Small intestine (tissue), 7 donors: ENCODE data around the gene CELF2. TPM values are rescaled to one million over a fixed set of nuclear protein-coding genes. Genes with fewer than 3 reads are reported as not detected.

ENCODE experiments used
- DNase-seq, 2 donors: peaks; one replicate each; pipeline versions ENCODE4 v3.0.0 to v3.0.0-alpha.2; 2013
- FAIRE-seq: peaks from 2 replicates; lab custom pipeline; 2012; peaks lifted over from hg19 to GRCh38; lab: Jason Lieb, UNC
- H3K27ac ChIP-seq, 3 donors: one replicate each; pipeline ENCODE4 v1.5.1; 2013; ENCODE audit warnings: low read length in 2 of 3, mild to moderate bottlenecking in 2 of 3, control low read depth in 1 of 3, inconsistent platforms in 1 of 3, low read depth in 1 of 3, moderate library complexity in 1 of 3
- H3K27me3 ChIP-seq, 3 donors: one replicate each; pipeline ENCODE4 v1.6.1; 2013; ENCODE audit warnings: low read length in 3 of 3, inconsistent platforms in 1 of 3; ENCODE audit not compliant: control insufficient read depth in 3 of 3, insufficient read depth in 3 of 3
- H3K36me3 ChIP-seq, 3 donors: one replicate each; pipeline ENCODE4 v1.6.1; 2013; ENCODE audit warnings: low read length in 3 of 3, inconsistent platforms in 1 of 3, low read depth in 1 of 3, mild to moderate bottlenecking in 1 of 3, moderate library complexity in 1 of 3; ENCODE audit not compliant: control insufficient read depth in 3 of 3, insufficient read depth in 2 of 3
- H3K4me1 ChIP-seq, 3 donors: one replicate each; pipeline ENCODE4 v1.6.1; 2013; ENCODE audit warnings: low read length in 2 of 3, inconsistent platforms in 1 of 3, low read depth in 1 of 3, mild to moderate bottlenecking in 1 of 3, moderate library complexity in 1 of 3; ENCODE audit not compliant: control insufficient read depth in 3 of 3, insufficient read depth in 2 of 3
- H3K4me3 ChIP-seq, 3 donors: one replicate each; pipeline ENCODE4 v1.5.1; 2013; ENCODE audit warnings: low read length in 3 of 3, control low read depth in 1 of 3, inconsistent platforms in 1 of 3, low read depth in 1 of 3, mild to moderate bottlenecking in 1 of 3, moderate library complexity in 1 of 3
- H3K9me3 ChIP-seq, 2 donors: one replicate each; pipeline ENCODE4 v1.6.1; 2013; ENCODE audit warnings: low read depth in 1 of 2, low read length in 1 of 2; ENCODE audit not compliant: control insufficient read depth in 2 of 2, insufficient read depth in 1 of 2
- WGBS, 3 donors: extraction: QIAGEN DNeasy Blood & Tissue Kit; methylation state at CpG; one replicate each; pipeline ENCODE4 v1.1.7; 2013; 5-methylcytosine and 5-hydroxymethylcytosine counted together
- polyA plus RNA-seq, 4 donors: library from polyadenylated mRNA; stranded (reverse) in 3 of 4; unstranded in 1 of 4; fragments of 200-250 nt in 3 of 4; fragments of 120-200 nt in 1 of 4; gene quantifications; one replicate each; pipeline versions ENCODE4 v1.2.1 to v1.2.3, GENCODE V29; 2013
- donor health status: healthy with polysubstance abuse.
- donor health status: control.
- donor health status: control.
- donor health status: Bipolar disorder and iron deficiency.
- donor health status: healthy.

The CELF2 gene
- polyA plus RNA-seq, 4 donors = 1.8 to 11.6 (median 6.1) TPM

- FAIRE-seq (no peak), DNase-seq (no peak)
- no peaks in the 10 kb centered on the region for H3K4me1 ChIP-seq
- no peak overlapping the region for H3K4me3 ChIP-seq
- no peaks in the 10 kb centered on the region for H3K9me3 ChIP-seq
- peaks cover 0 to 4% (median 0%) of the 10 kb centered on the region in 3 donors for H3K36me3 ChIP-seq
- H3K27me3 ChIP-seq = no peaks in the 10 kb centered on the region
- WGBS, 3 donors = 78 to 86% (median 79%) methylated on average over 17 of the region's 17 CpGs
- no peak overlapping the region for H3K27ac ChIP-seq
Measured at GRCh38 chr10:11328264-11329061, 310.8 kb downstream of the CELF2 start.

- H3K27me3 ChIP-seq = no peaks in the 10 kb centered on the region
- WGBS, 3 donors = 68 to 87% (median 85%) methylated on average over 12 of the region's 12 CpGs
- no peak for DNase-seq
- no peaks in the 10 kb centered on the region for H3K9me3 ChIP-seq
- no peak overlapping the region for H3K27ac ChIP-seq
- no peak for FAIRE-seq
- H3K4me1 ChIP-seq = no peaks in the 10 kb centered on the region
- H3K36me3 ChIP-seq = peaks cover 0 to 4% (median 0%) of the 10 kb centered on the region in 3 donors
- no peak overlapping the region for H3K4me3 ChIP-seq
Measured at GRCh38 chr10:11329062-11329673, 311.5 kb downstream of the CELF2 start.

GRCh38 chr10:11330383-11331045 lies 312.8 kb downstream of the CELF2 start:
- FAIRE-seq (no peak), DNase-seq (no peak)
- Histone ChIP-seq H3K4me3 (no peak overlapping the region), H3K27me3 (peaks cover 0 to 4% (median 0%) of the 10 kb centered on the region in 3 donors), H3K27ac (no peak overlapping the region), H3K9me3 (no peaks in the 10 kb centered on the region), H3K36me3 (peaks cover 0 to 2% (median 0%) of the 10 kb centered on the region in 3 donors), H3K4me1 (no peaks in the 10 kb centered on the region)
- 71 to 85% (median 81%) methylated on average over 8 of the region's 8 CpGs for WGBS, 3 donors

GRCh38 chr10:11331046-11331577 lies 313.4 kb downstream of the CELF2 start:
- Histone ChIP-seq H3K27ac (no peak overlapping the region), H3K4me3 (no peak overlapping the region), H3K4me1 (no peaks in the 10 kb centered on the region), H3K9me3 (no peaks in the 10 kb centered on the region), H3K36me3 (peaks cover 0 to 2% (median 0%) of the 10 kb centered on the region in 3 donors), H3K27me3 (peaks cover 0 to 4% (median 0%) of the 10 kb centered on the region in 3 donors)
- no peak for DNase-seq
- FAIRE-seq = no peak

- Histone ChIP-seq H3K4me1 (no peaks in the 10 kb centered on the region), H3K9me3 (no peaks in the 10 kb centered on the region), H3K27me3 (peaks cover 0 to 4% (median 0%) of the 10 kb centered on the region in 3 donors), H3K36me3 (peaks cover 0 to 2% (median 0%) of the 10 kb centered on the region in 3 donors), H3K4me3 (no peak overlapping the region), H3K27ac (no peak overlapping the region)
- WGBS, 3 donors = 67 to 86% (median 86%) methylated on average over 3 of the region's 3 CpGs
- no peak for FAIRE-seq
- DNase-seq = no peak
Measured at GRCh38 chr10:11331726-11332125, 314.1 kb downstream of the CELF2 start.

- DNase-seq = no peak
- Histone ChIP-seq H3K36me3 (peaks cover 0 to 2% (median 0%) of the 10 kb centered on the region in 3 donors), H3K27me3 (peaks cover 0 to 4% (median 0%) of the 10 kb centered on the region in 3 donors), H3K27ac (no peak overlapping the region), H3K4me1 (no peaks in the 10 kb centered on the region), H3K9me3 (no peaks in the 10 kb centered on the region), H3K4me3 (no peak overlapping the region)
- WGBS, 3 donors = 82 to 90% (median 88%) methylated on average over 10 of the region's 10 CpGs
- no peak for FAIRE-seq
Measured at GRCh38 chr10:11332846-11333245, 315.2 kb downstream of the CELF2 start.

- FAIRE-seq (no peak), DNase-seq (no peak)
- Histone ChIP-seq H3K36me3 (no peaks in the 10 kb centered on the region), H3K27me3 (peaks cover 0 to 4% (median 0%) of the 10 kb centered on the region in 3 donors), H3K27ac (no peak overlapping the region), H3K4me3 (no peak overlapping the region), H3K4me1 (no peaks in the 10 kb centered on the region), H3K9me3 (no peaks in the 10 kb centered on the region)
- 70 to 84% (median 82%) methylated on average over 8 of the region's 8 CpGs for WGBS, 3 donors
Measured at GRCh38 chr10:11334436-11334835, 316.8 kb downstream of the CELF2 start.

- DNase-seq = no peak
- Histone ChIP-seq H3K9me3 (no peaks in the 10 kb centered on the region), H3K27me3 (peaks cover 0 to 4% (median 0%) of the 10 kb centered on the region in 3 donors), H3K36me3 (no peaks in the 10 kb centered on the region), H3K27ac (no peak overlapping the region), H3K4me3 (no peak overlapping the region), H3K4me1 (no peaks in the 10 kb centered on the region)
- 61 to 80% (median 77%) methylated on average over 12 of the region's 12 CpGs for WGBS, 3 donors
- no peak for FAIRE-seq
Measured at GRCh38 chr10:11335167-11335652, 317.5 kb downstream of the CELF2 start.
